ENCODE results near the gene CRABP2.

CRABP2 gene

DNA sequence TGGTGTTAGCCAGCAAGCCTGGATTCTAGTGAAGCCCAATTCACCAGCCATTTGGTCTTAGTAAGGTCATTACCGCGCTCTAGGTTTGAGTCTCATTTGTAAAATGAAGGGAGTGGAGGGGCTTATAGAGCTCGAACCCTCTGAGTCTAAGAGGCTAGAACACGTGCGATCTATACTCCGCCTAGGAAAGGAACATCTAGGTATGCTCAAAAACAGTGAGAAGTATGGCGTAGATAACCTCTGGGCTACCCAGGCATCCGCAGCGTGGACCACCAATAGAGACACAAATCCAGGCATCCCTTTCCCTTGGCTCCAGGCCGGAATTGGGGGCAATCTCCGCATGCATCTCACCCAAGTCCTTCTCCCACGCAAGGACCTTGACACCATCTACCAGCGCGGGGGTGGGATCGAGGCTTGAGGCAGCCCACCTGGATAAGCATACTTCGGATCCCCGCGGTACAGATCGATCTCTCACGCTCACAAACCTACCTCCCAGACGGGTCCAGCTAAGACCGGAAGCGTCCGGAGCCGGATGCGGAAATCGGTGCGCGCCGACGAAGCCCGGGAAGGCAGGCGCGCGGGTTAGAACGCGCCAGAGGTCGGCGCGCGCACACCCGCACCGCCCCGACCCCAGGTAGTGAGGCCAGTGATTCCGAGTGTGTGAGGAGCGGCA is 22.7 kb upstream of the CRABP2 start, which contains the start of gene METTL25B:
Gene METTL25B (plus strand): TSS at position 544 of the 673 bp plus-strand sequence. CDS start 636 bp downstream, outside the sequence.
- H3K36me3 Mint-ChIP-seq, result peaks cover 23% of the 10 kb centered on the region
- no peak within 1 kb of the TSS for H3K4me3 Mint-ChIP-seq
- H3K9me3 Mint-ChIP-seq, result no peaks in the 10 kb centered on the region
- H3K27me3 Mint-ChIP-seq, result no peaks in the 10 kb centered on the region
- no peak within 1 kb of the TSS for H3K27ac Mint-ChIP-seq
- ATAC-seq, result peak; percentile 85
- H3K4me1 Mint-ChIP-seq, result peaks cover 38% of the 10 kb centered on the region

DNA sequence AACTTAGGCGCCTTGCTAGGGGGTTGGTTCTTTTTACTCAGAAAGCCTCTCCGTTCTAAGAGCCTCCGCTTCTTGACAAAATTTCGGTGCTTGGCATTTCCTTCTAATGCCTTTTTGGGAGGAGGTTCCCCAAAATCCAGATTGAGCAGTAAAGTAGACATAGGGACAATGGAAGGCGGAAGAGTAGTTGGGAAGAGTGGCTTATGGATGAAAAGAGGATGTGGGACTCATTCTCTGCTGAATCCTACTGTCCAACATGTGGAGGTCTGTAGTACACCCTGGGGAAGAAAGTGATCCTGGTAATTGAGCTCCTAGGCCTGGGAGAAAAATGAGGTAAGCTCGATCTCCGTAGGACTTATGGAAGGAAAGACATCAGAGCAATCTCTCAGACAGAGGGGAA is 22.1 kb upstream of the CRABP2 start:
- H3K27ac Mint-ChIP-seq, result no peak overlapping the region
- ATAC-seq, result no peak
- no peaks in the 10 kb centered on the region for H3K9me3 Mint-ChIP-seq
- no peak overlapping the region for H3K4me3 Mint-ChIP-seq
- H3K27me3 Mint-ChIP-seq, result no peaks in the 10 kb centered on the region
- H3K4me1 Mint-ChIP-seq, result peaks cover 33% of the 10 kb centered on the region
- peaks cover 23% of the 10 kb centered on the region for H3K36me3 Mint-ChIP-seq

DNA sequence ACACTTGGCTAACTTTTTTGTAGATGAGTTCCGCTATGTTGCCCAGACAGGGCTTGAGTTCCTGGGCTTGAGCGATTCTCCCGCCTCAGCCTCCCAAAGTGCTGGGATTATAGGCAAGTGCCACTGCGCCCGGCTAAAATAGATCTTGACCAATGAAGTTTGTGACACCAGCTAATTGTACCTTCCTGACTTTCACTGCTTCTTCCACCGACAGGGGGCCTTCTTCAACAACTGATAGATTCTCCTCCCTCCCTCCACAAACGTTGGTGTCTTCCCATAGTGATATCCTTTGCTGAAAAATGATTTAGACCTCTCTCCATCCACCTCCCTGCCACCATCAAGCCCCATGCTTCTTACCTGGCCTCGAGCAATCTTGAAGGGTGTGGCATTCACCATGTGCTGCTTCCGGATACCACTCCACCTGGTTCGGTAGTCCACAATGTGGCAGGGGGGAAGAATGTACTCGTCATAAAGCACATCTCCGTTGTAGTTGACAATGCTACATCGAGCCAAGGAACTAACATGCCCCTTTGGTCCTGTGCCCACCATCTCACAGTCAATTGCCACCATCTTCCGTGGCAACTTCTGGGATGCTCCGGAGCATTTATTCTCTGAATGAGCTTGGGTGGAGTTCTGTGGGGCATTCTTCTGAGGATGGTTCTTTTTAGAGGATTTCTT is 21.3 kb upstream of the CRABP2 start:
- Mint-ChIP-seq H3K4me1 (peaks cover 33% of the 10 kb centered on the region), H3K9me3 (no peaks in the 10 kb centered on the region), H3K4me3 (no peak overlapping the region), H3K36me3 (peaks cover 23% of the 10 kb centered on the region), H3K27ac (no peak overlapping the region), H3K27me3 (no peaks in the 10 kb centered on the region)
- ATAC-seq, result no peak

- Mint-ChIP-seq H3K4me3 (no peak overlapping the region), H3K27me3 (no peaks in the 10 kb centered on the region), H3K36me3 (peaks cover 30% of the 10 kb centered on the region), H3K9me3 (no peaks in the 10 kb centered on the region), H3K4me1 (peaks cover 37% of the 10 kb centered on the region), H3K27ac (no peak overlapping the region)
- peak; percentile 67 for ATAC-seq
Observed at GRCh38 chr1:156725683-156726280, 20.4 kb upstream of the CRABP2 start.

DNA sequence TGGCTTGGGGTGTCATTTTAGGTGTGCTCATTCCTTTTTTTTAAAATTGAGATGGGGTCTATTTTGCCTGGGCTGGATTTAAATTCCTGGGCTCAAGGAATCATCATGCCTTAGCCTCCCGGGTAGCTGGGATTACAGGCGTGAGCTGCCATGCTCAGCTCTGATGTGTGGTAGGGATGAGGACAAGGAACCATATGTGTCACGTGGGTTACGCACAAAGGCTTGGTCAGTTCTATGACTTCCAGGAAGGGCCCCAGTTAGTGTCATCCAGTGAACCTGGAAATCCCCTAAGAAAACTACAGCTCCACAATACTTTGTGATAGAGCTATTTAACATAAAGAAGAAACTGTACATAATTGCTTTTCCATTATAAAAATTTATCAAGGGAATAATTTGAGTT is 16.2 kb upstream of the CRABP2 start:
- peaks cover 21% of the 10 kb centered on the region for H3K4me1 Mint-ChIP-seq
- no peak for ATAC-seq
- no peak overlapping the region for H3K4me3 Mint-ChIP-seq
- peaks cover 38% of the 10 kb centered on the region for H3K36me3 Mint-ChIP-seq
- no peak overlapping the region for H3K27ac Mint-ChIP-seq
- H3K9me3 Mint-ChIP-seq, result no peaks in the 10 kb centered on the region
- no peaks in the 10 kb centered on the region for H3K27me3 Mint-ChIP-seq

DNA sequence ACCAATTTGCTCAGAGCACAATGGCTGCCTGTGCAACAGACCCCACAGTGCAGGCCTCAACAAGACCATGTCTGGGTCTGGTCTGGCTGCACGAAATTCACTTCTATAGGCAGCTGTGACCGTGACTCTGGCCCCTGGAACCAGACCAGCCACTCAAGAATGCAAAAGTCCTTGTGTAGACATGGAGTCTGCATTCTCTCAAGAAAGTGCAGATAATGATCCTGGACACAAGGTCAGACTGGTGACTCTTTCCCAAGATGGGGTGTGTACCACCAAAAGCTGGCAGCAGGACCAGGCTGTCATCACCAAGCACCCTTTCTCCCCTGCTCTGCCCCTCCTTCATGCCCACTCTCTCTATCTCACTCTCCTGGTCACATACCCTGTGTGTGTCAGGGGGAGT is 15.7 kb upstream of the CRABP2 start:
- Mint-ChIP-seq H3K27me3 (no peaks in the 10 kb centered on the region), H3K4me1 (peaks cover 21% of the 10 kb centered on the region), H3K36me3 (peaks cover 41% of the 10 kb centered on the region), H3K27ac (no peak overlapping the region), H3K4me3 (no peak overlapping the region), H3K9me3 (no peaks in the 10 kb centered on the region)
- no peak for ATAC-seq

- no peaks in the 10 kb centered on the region for H3K9me3 Mint-ChIP-seq
- H3K36me3 Mint-ChIP-seq, result peaks cover 34% of the 10 kb centered on the region
- peaks cover 4% of the 10 kb centered on the region for H3K4me1 Mint-ChIP-seq
- H3K27ac Mint-ChIP-seq, result no peak overlapping the region
- H3K4me3 Mint-ChIP-seq, result no peak overlapping the region
- no peak for ATAC-seq
- no peaks in the 10 kb centered on the region for H3K27me3 Mint-ChIP-seq
Observed at GRCh38 chr1:156717351-156717750, 12.0 kb upstream of the CRABP2 start.

DNA sequence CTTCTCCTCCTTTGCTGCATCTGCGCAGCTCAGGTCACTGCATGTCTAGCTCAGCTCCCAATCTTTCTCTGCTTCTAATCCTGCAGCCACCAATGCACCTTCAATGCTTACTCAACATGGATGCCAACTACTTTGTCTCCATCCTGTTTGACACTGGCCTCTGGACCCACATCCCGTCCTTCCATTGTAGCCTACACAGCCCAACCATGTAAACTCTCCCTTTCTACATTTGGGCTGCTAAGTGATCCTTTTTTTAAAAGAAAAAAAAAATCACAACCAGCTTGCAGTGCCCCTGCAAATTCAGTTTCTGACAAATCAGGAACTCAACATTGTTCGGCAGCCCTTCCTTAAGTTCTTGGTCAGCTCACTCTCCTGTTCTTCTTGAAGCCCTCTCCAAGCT is 9.4 kb upstream of the CRABP2 start:
- no peak overlapping the region for H3K4me3 Mint-ChIP-seq
- peaks cover 27% of the 10 kb centered on the region for H3K36me3 Mint-ChIP-seq
- no peaks in the 10 kb centered on the region for H3K4me1 Mint-ChIP-seq
- H3K27ac Mint-ChIP-seq, result no peak overlapping the region
- no peaks in the 10 kb centered on the region for H3K9me3 Mint-ChIP-seq
- no peak for ATAC-seq
- H3K27me3 Mint-ChIP-seq, result no peaks in the 10 kb centered on the region

DNA sequence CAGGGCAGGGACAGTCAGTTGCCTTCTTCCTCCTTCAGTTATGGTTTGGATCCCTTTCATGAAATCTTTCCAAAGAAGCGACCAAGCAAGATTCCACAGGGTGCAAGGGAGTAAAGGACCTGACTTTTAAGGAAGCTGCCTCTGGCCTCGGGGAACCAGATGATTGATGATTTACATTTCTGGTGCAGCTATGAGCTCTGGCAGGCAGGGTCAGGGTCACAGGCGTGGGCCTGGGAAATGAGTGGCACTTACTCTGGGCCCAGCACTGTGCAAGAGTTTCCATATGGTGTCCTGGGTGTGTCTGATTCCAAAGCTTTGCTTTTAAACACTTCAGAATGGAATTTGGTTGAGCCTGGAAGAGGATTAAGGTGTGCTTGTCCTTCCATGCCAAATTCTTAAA is 7.2 kb upstream of the CRABP2 start:
- no peaks in the 10 kb centered on the region for H3K4me1 Mint-ChIP-seq
- H3K27me3 Mint-ChIP-seq, result no peaks in the 10 kb centered on the region
- H3K4me3 Mint-ChIP-seq, result no peak overlapping the region
- H3K27ac Mint-ChIP-seq, result no peak overlapping the region
- H3K9me3 Mint-ChIP-seq, result no peaks in the 10 kb centered on the region
- ATAC-seq, result no peak
- H3K36me3 Mint-ChIP-seq, result peaks cover 27% of the 10 kb centered on the region

DNA sequence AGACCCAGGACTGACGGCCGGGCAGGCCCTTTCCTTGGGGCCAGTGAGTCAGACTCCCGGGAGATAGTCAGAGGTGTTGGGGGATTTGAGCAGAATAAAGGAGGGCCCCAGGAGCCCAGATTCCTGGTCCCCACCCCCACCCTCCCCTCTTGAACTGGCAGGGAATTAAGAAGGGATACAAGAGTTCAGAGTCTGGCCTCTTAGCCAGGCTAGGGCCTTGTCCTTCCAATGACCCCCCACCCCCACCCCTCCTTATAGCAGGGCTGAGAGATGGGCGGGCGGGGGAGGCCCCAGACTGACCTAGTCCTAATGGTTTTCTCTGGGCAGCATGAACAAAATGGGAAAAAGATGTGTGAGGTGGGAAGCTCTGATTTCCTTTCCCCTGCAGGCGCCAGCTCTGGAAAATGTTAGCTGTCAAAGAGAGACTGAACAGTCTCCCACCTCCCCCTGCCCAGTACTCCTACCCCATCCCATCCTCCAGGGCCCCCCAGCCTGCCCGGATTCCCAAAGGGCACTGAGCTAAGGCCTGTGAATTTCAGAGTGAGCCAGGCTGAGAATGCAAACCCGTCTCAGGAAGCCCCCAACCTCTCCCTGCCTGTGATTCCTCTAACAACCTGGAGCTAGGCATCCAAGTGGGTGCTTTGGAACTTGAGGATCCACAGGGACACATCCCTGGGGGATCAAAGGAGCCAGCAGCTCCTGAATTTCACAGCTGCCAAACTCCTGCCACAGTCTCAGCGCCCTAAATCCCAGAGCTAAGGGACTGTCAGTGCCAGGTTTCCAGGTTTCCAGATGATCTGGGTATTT is 5.8 kb upstream of the CRABP2 start:
- no peaks in the 10 kb centered on the region for H3K27me3 Mint-ChIP-seq
- H3K9me3 Mint-ChIP-seq, result no peaks in the 10 kb centered on the region
- no peak overlapping the region for H3K27ac Mint-ChIP-seq
- H3K4me1 Mint-ChIP-seq, result peaks cover 8% of the 10 kb centered on the region
- peaks cover 17% of the 10 kb centered on the region for H3K36me3 Mint-ChIP-seq
- no peak overlapping the region for H3K4me3 Mint-ChIP-seq
- no peak for ATAC-seq

DNA sequence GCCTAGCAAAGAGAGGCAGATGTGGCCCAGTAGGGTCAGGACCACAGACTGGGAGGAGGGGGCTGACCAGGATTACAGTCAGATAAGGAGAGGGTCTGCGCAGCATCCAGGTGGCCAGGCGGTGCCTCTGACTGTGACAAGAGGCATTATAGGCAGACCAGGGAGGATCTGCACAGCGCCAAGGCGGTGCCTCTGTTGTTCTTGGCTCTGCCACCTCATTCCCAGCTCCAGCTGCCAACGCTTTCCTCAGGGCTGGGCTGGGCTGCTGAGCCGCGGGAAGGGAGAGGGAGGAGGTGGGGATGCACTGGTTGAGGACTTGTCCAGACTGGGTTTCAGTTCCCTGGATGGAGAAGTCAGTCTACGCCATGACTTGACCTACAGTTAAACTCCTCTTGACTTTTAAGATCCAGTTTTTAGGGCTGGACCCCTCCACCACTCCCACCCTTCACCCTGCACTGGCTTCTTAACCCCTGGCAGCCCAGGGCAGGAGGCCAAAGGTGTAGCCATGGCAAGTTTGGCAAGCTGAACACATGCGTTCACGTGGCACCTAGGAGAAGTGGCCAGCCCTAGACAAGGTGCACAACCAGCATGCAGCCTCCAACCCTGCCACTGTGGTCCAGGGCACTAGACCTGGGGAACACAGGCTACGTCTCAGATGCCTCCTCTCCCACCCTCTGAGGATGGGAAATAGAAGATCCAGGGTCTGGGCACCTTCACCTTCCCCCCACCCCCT is 4.5 kb upstream of the CRABP2 start:
- no peak overlapping the region for H3K4me3 Mint-ChIP-seq
- no peak for ATAC-seq
- H3K36me3 Mint-ChIP-seq, result peaks cover 5% of the 10 kb centered on the region
- peaks cover 20% of the 10 kb centered on the region for H3K4me1 Mint-ChIP-seq
- peaks cover 4% of the 10 kb centered on the region for H3K27me3 Mint-ChIP-seq
- H3K27ac Mint-ChIP-seq, result no peak overlapping the region
- no peaks in the 10 kb centered on the region for H3K9me3 Mint-ChIP-seq

DNA sequence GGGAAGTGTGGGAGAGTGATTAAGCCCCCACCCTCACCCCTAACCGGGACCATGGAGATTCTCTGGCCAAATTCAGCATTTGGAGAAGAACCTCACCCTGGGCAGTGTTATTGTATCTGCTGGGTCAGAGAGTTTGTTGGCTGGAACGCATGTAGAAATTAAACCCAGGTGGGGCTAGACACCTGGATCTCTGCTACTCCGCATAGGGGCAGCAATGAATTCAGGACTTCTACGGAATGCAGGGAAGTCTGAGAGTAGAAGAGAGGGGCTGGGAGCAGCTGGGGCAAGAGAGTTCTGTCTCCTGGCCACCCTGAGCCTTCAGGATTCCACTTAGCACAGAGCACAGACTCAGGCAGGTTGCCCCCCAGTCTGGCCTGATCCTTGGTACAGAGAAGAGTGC is 3.6 kb upstream of the CRABP2 start:
- ATAC-seq, result no peak
- Mint-ChIP-seq H3K36me3 (no peaks in the 10 kb centered on the region), H3K9me3 (no peaks in the 10 kb centered on the region), H3K4me1 (peaks cover 29% of the 10 kb centered on the region), H3K4me3 (no peak overlapping the region), H3K27ac (no peak overlapping the region), H3K27me3 (peaks cover 13% of the 10 kb centered on the region)

DNA sequence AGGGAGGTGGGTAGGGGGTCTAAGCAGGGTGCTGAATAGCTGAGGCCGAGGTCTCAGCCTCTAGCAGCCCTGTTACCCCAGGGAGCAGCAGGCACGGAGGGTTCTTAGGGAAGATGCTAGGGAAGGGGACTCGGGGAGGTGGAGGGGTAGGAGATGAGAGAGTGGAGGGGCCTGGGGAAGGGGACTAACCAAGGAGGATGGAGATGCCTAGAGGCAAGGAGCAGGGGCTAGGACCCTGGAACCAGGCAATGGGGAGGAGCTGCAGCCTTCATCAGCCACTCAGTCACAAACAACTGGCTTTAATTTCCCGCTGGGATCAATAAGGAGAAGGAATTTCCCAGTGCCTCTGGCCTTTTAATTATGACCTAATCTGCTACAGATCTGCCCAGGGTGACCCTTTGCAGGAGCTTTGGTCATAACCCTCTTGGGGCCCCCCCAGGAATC is 2.9 kb upstream of the CRABP2 start:
- Mint-ChIP-seq H3K4me1 (peaks cover 29% of the 10 kb centered on the region), H3K4me3 (no peak overlapping the region), H3K27ac (no peak overlapping the region), H3K9me3 (no peaks in the 10 kb centered on the region), H3K27me3 (peaks cover 21% of the 10 kb centered on the region), H3K36me3 (no peaks in the 10 kb centered on the region)
- no peak for ATAC-seq

DNA sequence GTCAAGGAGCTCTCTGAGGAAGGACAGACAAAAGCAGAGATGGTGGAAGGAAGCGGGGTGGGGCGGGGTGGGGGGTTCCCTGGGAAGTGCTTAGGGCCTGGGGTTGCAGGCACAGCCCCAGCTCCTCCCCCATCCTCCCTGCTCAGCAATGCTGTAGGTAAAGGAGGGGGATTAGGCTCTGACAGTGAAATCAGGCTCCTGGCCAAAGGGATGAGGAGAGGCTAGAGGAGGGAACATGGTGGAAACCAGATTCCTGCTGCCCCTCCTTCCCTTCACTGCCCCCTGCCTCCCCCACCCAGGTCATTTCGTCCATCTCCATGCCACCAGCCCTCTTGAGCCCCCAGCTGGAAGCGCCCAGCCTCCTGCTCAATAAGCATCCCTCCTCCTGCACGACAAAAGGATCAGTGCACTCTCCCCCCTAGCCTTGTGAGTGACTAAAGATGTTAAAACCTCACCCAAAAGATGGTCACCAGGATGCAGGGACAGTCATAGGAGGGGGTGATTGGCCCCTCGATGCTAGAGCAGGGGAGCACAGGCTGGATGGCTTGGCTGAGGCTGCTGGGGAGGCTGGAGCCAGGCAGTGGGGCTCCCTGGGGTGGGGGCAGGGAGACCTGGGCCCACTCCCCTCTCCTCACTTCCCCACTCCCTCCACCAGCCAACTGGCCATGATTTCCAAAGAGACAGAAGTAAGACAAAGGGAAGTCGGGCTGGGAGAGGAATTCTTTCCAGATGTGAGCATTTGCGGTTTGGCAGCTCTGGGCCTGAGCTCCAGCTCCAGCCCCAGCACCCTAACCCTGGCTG is 2.2 kb upstream of the CRABP2 start:
- Mint-ChIP-seq H3K27me3 (peaks cover 27% of the 10 kb centered on the region), H3K36me3 (no peaks in the 10 kb centered on the region), H3K9me3 (no peaks in the 10 kb centered on the region), H3K27ac (no peak overlapping the region), H3K4me3 (no peak overlapping the region), H3K4me1 (peaks cover 29% of the 10 kb centered on the region)
- no peak for ATAC-seq
